Measurements from ENCODE around the gene METTL27. TPM values are rescaled to one million over a fixed set of nuclear protein-coding genes. Genes with fewer than 3 reads are reported as not detected.

Gene METTL27
- total and polyA plus RNA-seq, 2 experiments from 2014 or later = 10.1 to 11.0 TPM

DNA sequence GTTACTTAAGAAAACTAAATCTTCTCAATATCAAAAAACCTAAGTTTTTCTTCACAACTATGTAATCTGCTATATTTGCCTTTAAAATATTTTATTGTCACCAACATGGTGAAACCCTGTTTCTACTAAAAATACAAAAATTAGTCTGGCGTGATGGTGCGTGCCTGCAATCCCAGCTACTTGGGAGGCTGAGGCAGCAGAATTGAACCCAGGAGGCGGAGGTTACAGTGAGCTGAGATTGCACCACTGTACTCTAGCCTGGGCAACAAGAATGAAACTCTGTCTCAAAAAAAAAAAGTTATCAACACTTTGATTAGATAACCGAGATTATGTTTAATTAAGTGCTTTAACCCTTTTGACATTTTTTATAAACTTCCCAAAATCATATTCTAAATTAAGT is 39.9 kb downstream of the METTL27 start:
- Histone ChIP-seq H3K4me3 (no peak overlapping the region), H3K36me3 (ENCODE audit: insufficient read depth) (no peaks in the 10 kb centered on the region), H3K27ac (ENCODE audit: low read depth) (no peak overlapping the region), H2AFZ (no peak overlapping the region), H3K4me2 (no peak overlapping the region), H3K9me2 (ENCODE audit: insufficient read depth) (no peaks in the 10 kb centered on the region), H3K4me1 (ENCODE audit: insufficient read depth) (no peaks in the 10 kb centered on the region), H3K27me3 (ENCODE audit: insufficient read depth) (no peaks in the 10 kb centered on the region), H4K20me1 (replicated peaks; ENCODE audit: insufficient read depth) (no peaks in the 10 kb centered on the region), H3K79me2 (replicated peaks; ENCODE audit: insufficient read depth) (no peaks in the 10 kb centered on the region), H3F3A (replicated peaks; ENCODE audit: low read depth) (no peaks in the 10 kb centered on the region)
- TF ChIP-seq ZNF114 (CRISPR knock-in tag; IDR thresholded peaks at IDR 0.05) (no peak), ZNF331 (CRISPR knock-in tag; IDR thresholded peaks at IDR 0.05; ENCODE audit: low read depth) (no peak), POLR2AphosphoS5 (IDR thresholded peaks at IDR 0.05; ENCODE audit: low read depth) (no peak), EZH2 (IDR thresholded peaks at IDR 0.05; ENCODE audit: low read depth, unreplicated experiment) (no peak), CREB1 (CRISPR knock-in tag; IDR thresholded peaks at IDR 0.05; ENCODE audit: low read depth) (no peak), NANOG (IDR thresholded peaks at IDR 0.05; ENCODE audit: borderline replicate concordance) (no peak), JUNB (IDR thresholded peaks at IDR 0.05; ENCODE audit: unreplicated experiment) (no peak), STAT1 (IDR thresholded peaks at IDR 0.05; ENCODE audit: unreplicated experiment) (no peak), EZH2phosphoT487 (IDR thresholded peaks at IDR 0.05; ENCODE audit: unreplicated experiment) (no peak)
- TF ChIP-seq, protein P1, sequence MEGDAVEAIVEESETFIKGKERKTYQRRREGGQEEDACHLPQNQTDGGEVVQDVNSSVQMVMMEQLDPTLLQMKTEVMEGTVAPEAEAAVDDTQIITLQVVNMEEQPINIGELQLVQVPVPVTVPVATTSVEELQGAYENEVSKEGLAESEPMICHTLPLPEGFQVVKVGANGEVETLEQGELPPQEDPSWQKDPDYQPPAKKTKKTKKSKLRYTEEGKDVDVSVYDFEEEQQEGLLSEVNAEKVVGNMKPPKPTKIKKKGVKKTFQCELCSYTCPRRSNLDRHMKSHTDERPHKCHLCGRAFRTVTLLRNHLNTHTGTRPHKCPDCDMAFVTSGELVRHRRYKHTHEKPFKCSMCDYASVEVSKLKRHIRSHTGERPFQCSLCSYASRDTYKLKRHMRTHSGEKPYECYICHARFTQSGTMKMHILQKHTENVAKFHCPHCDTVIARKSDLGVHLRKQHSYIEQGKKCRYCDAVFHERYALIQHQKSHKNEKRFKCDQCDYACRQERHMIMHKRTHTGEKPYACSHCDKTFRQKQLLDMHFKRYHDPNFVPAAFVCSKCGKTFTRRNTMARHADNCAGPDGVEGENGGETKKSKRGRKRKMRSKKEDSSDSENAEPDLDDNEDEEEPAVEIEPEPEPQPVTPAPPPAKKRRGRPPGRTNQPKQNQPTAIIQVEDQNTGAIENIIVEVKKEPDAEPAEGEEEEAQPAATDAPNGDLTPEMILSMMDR (conservative IDR thresholded peaks at IDR 0.05; ENCODE audit: low read depth in 2 of 2) = no peak
- TF ChIP-seq, protein P2, sequence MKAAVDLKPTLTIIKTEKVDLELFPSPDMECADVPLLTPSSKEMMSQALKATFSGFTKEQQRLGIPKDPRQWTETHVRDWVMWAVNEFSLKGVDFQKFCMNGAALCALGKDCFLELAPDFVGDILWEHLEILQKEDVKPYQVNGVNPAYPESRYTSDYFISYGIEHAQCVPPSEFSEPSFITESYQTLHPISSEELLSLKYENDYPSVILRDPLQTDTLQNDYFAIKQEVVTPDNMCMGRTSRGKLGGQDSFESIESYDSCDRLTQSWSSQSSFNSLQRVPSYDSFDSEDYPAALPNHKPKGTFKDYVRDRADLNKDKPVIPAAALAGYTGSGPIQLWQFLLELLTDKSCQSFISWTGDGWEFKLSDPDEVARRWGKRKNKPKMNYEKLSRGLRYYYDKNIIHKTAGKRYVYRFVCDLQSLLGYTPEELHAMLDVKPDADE (IDR thresholded peaks at IDR 0.05) = no peak
- TF ChIP-seq, protein P3, sequence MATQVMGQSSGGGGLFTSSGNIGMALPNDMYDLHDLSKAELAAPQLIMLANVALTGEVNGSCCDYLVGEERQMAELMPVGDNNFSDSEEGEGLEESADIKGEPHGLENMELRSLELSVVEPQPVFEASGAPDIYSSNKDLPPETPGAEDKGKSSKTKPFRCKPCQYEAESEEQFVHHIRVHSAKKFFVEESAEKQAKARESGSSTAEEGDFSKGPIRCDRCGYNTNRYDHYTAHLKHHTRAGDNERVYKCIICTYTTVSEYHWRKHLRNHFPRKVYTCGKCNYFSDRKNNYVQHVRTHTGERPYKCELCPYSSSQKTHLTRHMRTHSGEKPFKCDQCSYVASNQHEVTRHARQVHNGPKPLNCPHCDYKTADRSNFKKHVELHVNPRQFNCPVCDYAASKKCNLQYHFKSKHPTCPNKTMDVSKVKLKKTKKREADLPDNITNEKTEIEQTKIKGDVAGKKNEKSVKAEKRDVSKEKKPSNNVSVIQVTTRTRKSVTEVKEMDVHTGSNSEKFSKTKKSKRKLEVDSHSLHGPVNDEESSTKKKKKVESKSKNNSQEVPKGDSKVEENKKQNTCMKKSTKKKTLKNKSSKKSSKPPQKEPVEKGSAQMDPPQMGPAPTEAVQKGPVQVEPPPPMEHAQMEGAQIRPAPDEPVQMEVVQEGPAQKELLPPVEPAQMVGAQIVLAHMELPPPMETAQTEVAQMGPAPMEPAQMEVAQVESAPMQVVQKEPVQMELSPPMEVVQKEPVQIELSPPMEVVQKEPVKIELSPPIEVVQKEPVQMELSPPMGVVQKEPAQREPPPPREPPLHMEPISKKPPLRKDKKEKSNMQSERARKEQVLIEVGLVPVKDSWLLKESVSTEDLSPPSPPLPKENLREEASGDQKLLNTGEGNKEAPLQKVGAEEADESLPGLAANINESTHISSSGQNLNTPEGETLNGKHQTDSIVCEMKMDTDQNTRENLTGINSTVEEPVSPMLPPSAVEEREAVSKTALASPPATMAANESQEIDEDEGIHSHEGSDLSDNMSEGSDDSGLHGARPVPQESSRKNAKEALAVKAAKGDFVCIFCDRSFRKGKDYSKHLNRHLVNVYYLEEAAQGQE (IDR thresholded peaks at IDR 0.05; ENCODE audit: unreplicated experiment) = no peak
- TF ChIP-seq, protein P4, sequence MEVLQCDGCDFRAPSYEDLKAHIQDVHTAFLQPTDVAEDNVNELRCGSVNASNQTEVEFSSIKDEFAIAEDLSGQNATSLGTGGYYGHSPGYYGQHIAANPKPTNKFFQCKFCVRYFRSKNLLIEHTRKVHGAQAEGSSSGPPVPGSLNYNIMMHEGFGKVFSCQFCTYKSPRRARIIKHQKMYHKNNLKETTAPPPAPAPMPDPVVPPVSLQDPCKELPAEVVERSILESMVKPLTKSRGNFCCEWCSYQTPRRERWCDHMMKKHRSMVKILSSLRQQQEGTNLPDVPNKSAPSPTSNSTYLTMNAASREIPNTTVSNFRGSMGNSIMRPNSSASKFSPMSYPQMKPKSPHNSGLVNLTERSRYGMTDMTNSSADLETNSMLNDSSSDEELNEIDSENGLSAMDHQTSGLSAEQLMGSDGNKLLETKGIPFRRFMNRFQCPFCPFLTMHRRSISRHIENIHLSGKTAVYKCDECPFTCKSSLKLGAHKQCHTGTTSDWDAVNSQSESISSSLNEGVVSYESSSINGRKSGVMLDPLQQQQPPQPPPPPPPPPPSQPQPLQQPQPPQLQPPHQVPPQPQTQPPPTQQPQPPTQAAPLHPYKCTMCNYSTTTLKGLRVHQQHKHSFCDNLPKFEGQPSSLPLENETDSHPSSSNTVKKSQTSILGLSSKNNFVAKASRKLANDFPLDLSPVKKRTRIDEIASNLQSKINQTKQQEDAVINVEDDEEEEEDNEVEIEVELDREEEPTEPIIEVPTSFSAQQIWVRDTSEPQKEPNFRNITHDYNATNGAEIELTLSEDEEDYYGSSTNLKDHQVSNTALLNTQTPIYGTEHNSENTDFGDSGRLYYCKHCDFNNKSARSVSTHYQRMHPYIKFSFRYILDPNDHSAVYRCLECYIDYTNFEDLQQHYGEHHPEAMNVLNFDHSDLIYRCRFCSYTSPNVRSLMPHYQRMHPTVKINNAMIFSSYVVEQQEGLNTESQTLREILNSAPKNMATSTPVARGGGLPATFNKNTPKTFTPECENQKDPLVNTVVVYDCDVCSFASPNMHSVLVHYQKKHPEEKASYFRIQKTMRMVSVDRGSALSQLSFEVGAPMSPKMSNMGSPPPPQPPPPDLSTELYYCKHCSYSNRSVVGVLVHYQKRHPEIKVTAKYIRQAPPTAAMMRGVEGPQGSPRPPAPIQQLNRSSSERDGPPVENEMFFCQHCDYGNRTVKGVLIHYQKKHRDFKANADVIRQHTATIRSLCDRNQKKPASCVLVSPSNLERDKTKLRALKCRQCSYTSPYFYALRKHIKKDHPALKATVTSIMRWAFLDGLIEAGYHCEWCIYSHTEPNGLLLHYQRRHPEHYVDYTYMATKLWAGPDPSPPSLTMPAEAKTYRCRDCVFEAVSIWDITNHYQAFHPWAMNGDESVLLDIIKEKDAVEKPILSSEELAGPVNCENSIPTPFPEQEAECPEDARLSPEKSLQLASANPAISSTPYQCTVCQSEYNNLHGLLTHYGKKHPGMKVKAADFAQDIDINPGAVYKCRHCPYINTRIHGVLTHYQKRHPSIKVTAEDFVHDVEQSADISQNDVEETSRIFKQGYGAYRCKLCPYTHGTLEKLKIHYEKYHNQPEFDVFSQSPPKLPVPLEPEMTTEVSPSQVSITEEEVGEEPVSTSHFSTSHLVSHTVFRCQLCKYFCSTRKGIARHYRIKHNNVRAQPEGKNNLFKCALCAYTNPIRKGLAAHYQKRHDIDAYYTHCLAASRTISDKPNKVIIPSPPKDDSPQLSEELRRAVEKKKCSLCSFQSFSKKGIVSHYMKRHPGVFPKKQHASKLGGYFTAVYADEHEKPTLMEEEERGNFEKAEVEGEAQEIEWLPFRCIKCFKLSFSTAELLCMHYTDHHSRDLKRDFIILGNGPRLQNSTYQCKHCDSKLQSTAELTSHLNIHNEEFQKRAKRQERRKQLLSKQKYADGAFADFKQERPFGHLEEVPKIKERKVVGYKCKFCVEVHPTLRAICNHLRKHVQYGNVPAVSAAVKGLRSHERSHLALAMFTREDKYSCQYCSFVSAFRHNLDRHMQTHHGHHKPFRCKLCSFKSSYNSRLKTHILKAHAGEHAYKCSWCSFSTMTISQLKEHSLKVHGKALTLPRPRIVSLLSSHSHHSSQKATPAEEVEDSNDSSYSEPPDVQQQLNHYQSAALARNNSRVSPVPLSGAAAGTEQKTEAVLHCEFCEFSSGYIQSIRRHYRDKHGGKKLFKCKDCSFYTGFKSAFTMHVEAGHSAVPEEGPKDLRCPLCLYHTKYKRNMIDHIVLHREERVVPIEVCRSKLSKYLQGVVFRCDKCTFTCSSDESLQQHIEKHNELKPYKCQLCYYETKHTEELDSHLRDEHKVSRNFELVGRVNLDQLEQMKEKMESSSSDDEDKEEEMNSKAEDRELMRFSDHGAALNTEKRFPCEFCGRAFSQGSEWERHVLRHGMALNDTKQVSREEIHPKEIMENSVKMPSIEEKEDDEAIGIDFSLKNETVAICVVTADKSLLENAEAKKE (CRISPR knock-in tag; IDR thresholded peaks at IDR 0.05) = no peak
- no peak overlapping the region for H3K27ac Mint-ChIP-seq
- peaks cover 10% of the 10 kb centered on the region for H3K27me3 Mint-ChIP-seq (ENCODE audit: insufficient read depth, low read depth, poor library complexity)
- DNase-seq (ENCODE audit: low spot score) (no peak), ATAC-seq (no peak)
- H3K4me3 Mint-ChIP-seq = no peak overlapping the region
- H3K9me3 Mint-ChIP-seq = peaks cover 10% of the 10 kb centered on the region; the same call in 2 of the 3 replicates
- no peaks in the 10 kb centered on the region for H3K4me1 Mint-ChIP-seq
- 0 out of 3 replicates have a peak, but pooled peaks cover 3% of the 10 kb centered on the region for H3K36me3 Mint-ChIP-seq (ENCODE audit: low read depth)
